NCI-H2107 (cell line): Measurements from ENCODE around the gene PLXNA4.

ENCODE experiments used
- DNase-seq: peaks from one replicate; lab custom pipeline; 2025; lab: John Stamatoyannopoulos, UW

The PLXNA4 gene

DNA sequence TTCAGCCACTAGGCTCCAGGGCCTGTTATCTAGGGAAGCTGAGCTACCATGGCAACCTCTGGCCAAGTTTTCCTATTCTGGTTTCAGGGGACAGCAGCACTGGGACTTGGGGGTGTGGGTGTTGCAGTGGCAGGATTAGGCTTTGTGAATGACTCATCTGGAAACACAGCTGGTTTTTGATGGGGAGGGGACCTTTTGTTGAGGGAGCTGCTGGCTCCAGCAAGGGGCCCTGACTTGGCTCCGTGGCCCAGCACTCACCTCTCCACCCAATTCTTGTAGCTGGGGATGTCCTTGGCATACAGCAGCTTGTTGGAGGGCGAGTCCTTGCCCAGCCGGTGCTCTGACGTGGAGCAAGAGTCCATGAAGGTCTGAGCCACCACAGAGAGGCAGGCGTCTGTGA is 435.9 kb downstream of the PLXNA4 start:
- DNase-seq = no peak

DNA sequence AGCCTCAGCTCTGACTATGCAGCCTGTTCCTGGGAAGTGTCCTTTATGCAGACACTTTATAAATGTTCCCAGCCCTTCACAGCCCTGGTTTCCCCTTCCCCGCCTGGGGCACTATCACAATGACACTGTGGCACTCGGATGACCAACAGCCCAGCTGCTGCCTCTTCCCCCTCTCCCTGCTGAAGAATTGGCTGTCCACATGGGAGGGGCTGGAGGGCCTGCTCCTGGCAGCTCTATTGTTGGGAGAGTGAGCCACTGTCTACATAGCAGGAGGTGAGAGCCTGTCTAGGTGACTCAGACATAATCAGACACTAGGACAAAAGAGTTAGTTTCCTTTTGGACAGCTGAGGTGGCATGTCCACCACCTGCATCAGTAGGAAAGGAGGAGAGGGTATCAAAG is 437.5 kb downstream of the PLXNA4 start:
- no peak for DNase-seq

DNA sequence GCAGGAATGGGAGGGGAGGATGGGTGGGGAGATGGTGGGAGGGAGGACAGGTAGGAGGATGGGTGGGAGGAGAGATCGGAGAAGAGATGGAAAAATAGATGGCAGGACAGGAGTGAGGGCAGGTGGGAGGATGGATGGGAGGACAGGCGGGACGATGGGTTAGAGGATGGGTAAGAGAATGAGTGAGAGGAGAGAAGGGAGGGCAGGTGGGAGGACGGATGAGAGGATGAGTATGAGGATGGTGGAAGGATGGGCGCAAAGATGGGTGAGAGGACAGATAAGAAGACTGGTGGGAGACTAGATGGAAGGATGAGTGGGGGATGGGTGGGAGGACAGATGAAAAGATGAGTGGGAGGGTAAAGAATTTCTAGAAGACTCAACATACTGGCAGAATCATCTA is 438.6 kb downstream of the PLXNA4 start:
- DNase-seq = no peak

DNA sequence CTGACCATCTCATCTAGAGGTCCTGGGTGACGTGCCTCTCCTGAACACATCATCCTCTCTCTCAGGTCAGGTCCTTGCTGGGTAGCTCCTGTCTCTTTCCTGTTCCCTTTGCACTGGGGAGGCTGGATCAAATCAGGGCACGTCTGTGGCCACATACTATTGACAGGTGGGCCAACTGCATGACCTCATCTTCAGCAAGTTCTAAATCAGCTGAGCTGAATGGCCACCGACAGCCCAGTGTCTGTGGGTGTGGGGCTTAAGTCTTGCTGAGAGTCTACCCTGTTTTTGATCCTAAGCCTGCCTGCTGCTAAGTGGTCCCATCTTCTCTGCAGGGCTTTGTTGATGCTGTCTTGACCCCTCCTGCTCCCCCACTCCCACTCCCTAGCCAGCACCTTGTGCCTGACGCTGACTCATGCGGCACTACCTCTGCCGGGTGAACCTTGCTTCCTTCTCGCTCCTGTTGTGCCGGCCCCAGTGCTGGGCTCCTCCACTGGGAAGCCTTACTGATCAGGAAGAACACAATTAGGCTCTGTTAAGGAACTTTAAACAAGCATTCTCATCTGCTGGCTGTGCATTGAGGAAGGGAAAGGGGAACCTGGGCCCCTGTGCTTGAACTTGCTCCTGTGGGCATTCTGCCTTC is 440.4 kb downstream of the PLXNA4 start:
- DNase-seq = no peak

DNA sequence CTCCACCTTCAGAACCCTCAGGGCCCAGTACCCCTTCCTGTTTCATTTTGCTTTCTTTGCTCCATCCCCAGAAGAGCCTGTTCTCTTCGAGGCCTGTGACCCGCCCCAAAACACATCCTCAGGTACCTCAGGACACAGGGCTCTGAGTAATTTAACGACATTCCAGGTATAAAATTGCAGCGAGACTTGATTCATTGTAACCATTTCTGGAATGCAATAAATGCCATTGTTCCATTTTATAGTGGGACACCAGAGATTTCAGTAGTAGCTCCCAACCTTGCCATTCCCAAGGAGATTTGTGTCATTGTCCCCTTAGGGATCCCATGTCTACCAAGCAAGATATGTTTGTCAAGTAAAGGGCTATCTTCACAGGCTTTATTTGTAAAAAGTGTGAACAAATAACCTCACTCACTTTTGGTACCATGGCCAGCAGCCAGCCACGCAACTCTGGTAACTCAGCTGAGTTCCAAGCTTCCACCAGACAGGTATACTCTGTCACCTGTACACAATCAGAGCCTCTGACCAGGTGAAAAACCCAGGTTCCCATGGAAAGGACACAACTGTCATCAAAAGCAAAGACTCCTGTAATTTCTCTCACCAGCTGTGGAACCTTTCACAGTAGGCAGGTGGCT is 441.3 kb downstream of the PLXNA4 start:
- no peak for DNase-seq

DNA sequence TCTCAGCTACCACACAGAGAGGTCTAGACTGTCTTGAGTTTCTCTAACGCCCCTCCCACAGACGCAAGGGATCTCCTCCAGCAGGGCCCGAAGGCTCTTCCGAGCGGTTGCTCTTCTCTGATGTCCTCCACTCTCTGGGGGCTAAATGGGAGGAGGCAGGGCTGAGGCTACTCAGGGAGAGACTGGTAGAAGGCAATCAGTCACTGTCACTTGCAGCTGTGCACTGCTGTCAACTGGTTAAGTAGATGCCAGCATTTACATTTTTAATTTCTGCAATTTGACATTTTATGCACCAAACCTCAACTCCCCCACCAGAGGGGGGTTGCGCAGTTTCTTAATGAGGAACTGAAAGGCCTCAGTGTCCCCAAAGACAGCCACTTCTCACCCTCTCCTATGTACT is 442.8 kb downstream of the PLXNA4 start:
- no peak for DNase-seq

DNA sequence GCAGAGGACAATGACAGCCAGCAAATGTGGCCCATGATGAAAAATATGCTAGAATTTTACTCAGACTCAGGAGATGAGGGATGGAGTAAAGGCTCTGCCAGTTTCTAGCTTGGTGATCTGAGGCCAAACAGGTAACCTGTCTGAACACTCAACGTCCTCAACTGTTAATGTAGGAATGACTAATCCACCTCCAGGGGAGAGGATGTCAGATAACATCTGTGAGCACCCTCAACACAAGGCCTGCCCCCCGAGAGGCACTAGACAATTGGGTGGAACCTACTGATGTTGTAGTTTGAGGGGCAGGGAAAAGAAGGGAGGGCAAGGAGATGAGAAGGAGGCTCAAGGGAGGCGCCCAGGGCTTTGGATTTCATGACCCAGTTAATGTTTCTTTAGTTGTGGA is 445.1 kb downstream of the PLXNA4 start:
- DNase-seq = no peak

DNA sequence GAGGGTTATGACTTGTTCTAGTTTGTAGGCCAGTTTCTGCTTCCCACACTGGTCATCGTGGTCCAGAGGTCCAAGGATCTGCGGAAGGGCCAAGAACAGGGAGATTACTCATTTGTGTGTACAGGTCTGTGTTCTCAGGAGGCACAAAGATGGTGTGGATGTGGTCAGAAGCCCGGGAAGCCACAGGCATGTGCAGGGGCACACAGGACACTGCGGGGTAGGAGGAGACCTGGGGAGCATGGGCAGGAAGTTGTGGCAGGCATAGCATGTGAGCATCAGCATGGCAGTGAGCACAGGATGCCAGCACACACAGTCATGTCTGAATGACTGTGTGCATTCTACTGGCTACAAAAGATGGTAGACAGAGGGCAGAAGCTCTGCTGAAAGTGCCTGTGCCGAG is 445.8 kb downstream of the PLXNA4 start:
- no peak for DNase-seq

DNA sequence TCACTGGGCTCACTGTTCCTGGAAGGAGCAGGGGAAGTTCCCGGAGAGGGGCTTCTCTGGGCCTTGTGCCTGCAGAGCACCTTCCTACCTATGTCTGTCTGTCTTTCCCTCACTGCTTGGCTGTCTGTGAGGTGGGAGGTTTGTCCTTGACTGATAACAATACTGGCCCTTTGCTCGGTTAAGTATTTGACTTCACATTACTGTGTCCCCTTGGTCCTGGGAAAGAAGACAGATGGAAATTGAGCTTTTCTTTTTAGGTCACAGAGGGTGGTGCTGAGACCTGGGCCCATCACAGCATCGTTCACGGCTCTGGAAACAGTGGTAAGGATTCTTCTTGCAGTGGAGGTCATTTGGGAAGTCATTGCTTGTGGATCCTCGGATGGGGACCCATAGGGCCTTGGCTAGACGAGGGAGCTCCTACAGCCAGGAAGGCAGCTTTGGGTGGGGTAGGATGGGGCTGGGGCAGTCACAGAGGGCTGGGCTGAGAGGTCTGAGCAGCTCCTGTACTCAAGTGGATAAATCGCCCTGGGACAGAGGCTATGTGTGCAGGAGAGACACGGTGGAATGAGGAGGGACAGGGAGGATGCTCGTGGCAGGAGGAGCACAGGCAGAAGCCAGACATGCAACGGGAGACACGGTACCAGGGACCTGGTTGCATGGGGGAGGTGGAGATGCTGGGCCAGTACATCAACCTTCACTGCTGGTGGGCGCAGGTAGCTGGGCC is 450.2 kb downstream of the PLXNA4 start:
- no peak for DNase-seq

DNA sequence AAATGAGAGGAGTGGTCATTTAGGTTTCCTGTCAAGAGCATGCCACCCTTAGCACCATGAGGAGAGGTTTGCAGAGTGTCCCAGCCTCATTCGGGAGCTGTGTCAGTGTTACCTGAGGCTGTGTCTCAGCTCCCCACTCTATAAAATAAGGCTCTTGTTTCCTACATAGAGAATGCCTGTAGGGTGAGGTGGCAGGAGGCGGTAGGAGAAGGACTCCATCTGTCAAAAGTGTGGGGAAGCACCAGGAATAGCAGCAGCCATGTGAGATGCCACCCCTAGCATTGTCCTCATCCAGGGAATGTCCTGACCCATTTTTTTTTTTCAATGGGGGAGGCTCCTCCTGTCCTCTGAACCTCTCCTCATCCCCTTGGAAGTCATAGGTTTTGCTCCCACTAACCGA is 451.2 kb downstream of the PLXNA4 start:
- no peak for DNase-seq

DNA sequence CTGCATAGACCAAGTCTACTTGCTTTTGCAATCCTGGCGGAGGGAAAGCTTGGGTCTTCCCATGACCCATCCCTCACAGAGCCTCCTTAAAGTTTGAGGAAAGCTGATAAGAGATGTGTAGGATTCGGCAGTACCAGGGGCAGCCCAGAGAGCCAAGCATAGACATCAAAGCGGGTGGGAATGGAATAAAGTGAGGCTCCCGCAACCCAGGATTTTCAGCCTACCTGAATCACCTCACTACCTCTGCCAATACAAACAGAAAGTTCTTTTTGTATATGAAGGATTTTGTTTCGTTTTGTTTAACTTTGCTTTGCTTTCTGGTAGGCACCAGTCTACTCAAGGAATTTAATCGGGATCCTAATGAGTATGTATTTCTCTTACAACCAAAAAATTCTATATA is 451.7 kb downstream of the PLXNA4 start:
- no peak for DNase-seq

DNA sequence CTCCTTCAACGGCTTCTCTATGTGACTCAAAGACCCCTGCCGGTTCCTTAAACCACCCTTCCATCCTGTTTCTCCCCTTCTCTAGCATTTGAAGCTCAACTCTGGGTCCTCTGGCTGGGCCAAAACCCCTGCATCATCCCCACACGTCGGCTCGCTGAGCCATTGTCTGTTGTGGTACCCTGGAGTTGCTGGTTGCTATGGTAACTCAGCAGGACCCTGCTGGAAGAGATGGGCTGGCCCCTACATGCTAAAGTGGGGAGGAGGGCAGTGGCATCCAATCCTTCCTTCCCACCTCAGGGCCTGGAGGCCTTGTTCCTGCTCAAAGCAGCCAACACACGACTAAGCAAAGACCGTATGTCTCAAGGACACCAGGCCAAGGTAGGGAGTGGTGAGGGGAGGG is 452.5 kb downstream of the PLXNA4 start:
- no peak for DNase-seq

DNA sequence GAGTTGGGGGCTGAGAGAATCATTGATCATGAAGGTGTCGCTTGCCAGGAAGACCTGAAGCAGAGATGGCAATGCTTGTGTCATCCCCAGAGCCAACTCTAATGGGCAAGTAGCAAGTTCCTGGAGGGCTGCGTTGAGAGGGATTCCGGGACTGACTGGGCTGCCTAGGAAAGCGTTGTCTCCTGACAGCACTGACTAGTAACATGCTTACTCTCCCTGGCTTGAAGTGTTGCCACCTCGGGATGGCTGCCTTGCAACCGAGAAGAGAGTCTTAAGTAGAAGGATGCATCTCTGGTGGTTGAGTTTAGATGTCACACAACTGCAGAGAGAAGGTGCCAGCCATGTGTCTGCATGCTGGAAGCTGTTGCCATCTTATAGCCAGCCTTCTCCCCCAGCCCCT is 453.4 kb downstream of the PLXNA4 start:
- no peak for DNase-seq

DNA sequence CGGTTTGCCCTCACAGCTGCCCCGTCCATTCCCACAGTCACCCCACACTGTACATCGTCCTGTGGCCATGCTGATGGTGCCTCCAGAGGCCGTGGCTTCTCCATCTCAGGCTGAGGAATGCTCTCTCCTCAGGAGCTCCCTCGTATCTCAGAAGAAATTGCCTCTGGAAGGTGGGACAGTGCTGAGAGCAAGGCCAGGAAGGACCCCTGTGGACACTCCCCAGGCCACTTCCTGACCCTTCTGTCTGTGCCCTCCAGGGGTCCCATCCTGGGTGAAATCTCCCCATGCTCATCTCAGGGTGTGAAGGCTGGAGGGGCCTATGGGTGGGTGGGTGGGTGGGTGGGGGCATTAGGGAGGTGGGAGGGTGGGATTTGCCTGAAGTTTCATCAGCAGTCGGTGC is 454.3 kb downstream of the PLXNA4 start:
- no peak for DNase-seq

DNA sequence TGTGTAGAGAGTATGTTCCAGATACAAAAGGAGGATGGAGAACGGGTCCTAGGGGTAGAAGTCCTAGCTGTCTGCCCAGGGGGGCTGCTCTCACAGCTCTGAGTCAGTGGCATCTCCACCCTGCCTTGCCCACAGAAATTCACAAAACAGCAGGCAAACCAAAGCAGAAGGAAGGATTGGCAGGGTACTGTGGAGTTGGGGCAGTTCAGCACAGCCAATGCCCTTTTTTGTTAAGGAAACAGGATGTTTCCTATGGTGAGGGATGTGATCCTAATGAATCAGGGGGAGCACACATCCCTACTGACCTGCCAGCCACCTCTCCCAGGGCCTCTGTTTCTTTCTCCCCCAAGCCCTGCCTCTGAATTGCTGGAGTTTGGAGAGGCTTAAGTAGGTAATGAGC is 457.6 kb downstream of the PLXNA4 start:
- DNase-seq = no peak

DNA sequence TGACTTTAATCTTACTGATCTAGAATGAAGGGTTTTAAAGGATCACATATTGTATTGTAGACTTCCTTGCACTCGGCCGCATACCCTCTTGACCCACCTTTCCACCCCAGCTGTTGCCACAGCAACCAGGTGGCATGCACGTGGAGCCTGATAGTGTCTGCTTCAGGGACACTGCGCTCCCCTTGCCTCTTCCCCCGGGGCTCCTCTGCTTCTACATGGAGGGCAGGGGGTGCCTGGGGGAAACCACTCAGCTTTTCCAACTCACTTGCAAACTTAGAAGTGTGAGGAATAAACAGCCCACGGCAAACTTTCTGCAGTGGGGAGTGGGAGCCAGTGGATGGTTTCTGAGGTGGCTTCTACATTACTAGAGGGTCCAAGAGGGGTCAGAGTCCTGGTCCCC is 458.6 kb downstream of the PLXNA4 start:
- DNase-seq = no peak

DNA sequence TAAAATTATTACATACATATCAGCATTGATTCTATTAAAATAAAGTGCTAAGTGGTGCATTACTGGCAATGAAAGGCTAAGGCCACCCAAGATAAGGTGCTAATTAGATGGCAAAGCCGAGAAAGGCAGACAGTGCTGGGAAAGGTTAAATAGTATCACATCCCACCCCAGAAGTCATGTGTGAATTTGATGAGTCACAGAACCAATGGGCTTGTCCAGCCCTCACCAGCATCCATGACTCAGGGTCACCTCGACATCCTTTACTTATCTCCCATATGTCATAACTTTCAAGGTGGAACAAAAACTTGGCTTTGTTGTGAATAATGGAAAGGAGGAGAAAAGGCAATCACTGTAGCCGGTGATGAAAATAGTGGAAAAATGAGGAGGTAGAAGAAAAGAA is 459.1 kb downstream of the PLXNA4 start:
- DNase-seq = no peak

DNA sequence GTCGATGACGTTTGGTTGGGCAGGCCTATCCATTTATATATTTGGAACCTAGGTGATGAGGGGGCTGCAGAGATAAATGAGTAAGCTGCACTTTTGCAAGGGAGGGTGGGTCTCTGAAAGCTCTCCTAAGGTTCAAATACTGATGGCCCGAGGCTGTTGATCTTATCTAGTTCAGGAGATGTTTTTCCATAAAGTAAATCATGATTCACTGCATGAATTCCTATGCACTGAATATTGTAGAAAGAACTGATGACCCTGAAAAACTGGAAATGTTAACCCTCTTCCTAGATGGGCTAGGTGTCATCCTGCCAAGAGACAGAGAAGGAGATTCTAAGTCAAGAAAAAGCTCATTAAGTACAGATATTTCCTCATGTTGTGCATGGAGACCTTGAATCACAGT is 459.9 kb downstream of the PLXNA4 start:
- no peak for DNase-seq

DNA sequence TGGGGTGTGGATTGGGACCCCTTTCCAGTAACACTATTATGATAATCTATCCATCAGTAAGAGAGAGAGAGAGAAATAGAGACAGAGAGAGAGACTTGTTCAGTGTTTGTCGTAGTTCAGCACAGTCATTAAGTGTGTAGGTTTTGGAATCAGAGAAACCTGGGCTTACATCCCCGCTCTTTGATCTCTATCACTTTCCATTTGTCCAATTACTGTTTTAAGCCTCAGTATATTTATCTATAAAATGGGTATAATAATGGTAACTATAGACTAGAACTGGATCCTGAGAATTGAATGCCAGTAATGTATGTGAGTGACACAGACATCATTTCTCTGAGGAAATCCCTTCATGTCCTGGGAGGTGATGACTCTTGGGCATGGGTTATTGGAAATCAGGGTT is 460.5 kb downstream of the PLXNA4 start:
- no peak for DNase-seq

DNA sequence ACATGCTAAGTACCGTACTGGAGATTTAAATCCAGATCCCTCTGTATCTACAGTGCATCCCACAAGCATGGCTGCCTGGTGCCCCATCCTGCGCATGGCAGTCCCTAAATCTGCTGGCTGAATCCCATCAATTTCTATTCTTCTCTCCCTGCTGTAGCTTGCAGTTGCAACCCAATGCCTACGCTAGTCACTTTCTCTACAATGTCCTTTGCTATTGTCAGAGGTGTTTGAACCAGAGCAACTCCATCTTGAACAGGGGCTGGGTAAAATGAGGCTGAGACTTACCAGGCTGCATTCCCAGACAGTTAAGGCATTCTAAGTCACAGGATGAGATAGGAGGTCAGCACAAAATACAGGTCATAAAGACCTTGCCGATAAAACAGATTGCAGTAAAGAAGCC is 461.2 kb downstream of the PLXNA4 start:
- DNase-seq = no peak

DNA sequence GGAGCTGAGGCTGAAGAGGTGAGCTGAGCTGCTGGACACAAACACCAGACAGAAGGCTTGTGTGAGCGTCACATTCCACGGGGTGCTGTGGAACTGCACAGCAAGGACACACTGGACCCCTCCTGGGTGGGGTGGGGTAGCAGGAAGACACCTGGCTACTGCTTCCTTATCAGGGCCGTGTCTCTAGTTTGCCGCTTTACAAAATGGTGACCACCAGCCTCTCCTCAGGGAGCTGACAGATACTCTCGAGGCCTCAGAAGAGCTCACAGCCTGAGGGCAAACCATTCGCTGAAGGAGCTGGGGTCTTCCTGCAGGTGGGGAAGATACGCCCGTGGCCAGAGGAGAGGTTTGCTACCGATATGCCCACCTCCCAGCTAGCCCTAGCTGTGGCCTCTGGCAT is 461.9 kb downstream of the PLXNA4 start:
- DNase-seq = no peak

DNA sequence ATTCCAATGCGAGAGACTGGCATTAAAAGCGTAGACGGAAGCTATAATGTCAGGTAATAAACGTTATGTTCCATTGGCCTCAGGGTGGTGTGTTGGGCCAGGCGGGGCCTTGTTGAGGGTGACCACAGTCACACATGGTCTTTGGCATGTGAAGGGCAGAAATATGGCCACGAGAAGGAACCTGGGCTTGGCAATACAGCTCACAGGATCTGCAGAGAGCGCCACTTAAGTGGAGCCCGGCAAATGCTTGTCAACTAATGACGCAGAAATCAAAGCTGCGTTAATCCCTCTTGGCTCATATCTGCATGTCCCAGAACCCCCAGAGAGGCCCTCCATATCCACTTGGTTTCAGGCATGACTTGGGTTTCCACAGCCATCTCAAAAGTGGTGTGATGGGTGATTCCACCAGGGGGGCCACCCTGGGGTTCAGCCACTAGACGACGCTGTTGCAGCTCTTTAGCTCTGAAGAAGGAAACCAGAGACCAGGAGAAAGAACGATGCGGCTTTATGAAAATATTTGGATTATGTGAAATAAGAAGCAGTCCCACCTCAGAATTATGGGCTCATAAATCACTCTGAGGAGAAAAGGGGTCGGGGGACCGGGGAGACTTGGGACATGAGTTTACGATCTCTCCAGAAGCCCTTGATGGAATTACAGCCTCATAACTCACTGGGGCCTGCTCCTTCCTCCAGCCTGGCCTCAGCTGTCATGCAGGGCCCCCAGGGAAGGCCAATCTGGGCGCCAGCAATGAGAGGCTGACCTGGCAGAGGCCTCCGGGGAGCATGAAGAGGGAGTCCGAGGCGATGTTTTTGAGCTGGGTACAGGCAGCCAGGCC is 462.5 kb downstream of the PLXNA4 start:
- no peak for DNase-seq

DNA sequence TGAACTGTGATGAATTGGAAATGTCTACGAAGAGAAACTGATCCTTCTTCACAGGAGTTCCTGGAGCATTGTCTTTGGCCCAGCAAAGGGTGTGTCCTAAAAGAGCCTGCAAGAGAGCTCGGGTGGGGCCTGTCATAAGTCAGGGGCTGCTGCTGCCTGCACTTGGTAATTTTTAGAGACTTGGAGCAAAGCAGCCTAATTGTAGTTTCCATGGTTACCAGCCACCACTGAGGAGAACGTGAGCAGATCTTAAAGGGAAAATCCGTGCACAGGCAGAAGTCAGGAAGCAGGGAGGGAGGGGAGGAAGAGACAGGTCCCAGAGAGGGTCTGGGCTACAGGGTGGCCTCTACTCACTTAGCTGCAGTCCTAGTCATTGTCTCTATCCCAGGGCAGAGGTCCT is 463.6 kb downstream of the PLXNA4 start:
- no peak for DNase-seq
